GM23338 (cell line): Measurements from ENCODE around the gene PGBD5.

ENCODE experiments used
- EZH2 ChIP-seq: fragments of 200-600 bp; sonication (generic); IDR thresholded peaks from one replicate; pipeline ENCODE4 v1.8.0; 2017; ENCODE audit warnings: antibody characterized with exemption, mild to moderate bottlenecking, low read depth; ENCODE audit not compliant: unreplicated experiment
- TF ChIP-seq, protein P1 (sequence below), 2 experiments: fragments of 200-600 bp in 1 of 2; sonication (generic) in 1 of 2; conservative IDR thresholded peaks; 2 replicates each; pipeline versions ENCODE4 v1.5.1 to v1.6.1; 2016 to 2017; ENCODE audit warnings: antibody characterized with exemption in 2 of 2, low read depth in 2 of 2, mild to moderate bottlenecking in 2 of 2, moderate library complexity in 1 of 2

DNA sequence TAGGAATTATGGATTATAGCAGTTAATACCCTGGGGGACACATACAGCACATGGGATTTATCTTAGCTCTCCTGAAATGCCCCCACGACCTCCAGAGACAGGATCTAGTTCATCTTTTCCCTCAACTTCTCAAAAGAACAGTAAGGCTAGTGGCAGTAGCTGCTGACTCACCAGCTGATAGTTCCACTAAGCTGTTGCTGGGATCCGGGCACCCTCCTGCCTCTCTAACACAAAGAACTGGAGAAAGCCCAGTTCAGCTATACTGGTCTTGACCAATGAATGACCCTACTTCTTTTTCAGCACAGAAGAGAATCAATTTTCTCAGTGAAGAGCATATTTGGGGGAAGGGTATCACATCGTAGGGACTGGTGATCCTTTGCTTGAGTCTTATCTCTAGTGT is 84.1 kb downstream of the PGBD5 start:
- no peak for TF ChIP-seq EZH2
- TF ChIP-seq, protein P1, sequence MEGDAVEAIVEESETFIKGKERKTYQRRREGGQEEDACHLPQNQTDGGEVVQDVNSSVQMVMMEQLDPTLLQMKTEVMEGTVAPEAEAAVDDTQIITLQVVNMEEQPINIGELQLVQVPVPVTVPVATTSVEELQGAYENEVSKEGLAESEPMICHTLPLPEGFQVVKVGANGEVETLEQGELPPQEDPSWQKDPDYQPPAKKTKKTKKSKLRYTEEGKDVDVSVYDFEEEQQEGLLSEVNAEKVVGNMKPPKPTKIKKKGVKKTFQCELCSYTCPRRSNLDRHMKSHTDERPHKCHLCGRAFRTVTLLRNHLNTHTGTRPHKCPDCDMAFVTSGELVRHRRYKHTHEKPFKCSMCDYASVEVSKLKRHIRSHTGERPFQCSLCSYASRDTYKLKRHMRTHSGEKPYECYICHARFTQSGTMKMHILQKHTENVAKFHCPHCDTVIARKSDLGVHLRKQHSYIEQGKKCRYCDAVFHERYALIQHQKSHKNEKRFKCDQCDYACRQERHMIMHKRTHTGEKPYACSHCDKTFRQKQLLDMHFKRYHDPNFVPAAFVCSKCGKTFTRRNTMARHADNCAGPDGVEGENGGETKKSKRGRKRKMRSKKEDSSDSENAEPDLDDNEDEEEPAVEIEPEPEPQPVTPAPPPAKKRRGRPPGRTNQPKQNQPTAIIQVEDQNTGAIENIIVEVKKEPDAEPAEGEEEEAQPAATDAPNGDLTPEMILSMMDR (conservative IDR thresholded peaks at IDR 0.05; ENCODE audit: low read depth in 2 of 2), result no peak
